ENCODE measurements around the gene FKBP15.
A peak's percentile ranks its signal among the peaks of the same experiment; 100 is the strongest.
"Not testable (repeated sequence)": the region's sequence is repeated elsewhere in the genome, so short reads cannot be mapped to it uniquely, and the experiment has no call there.

Gene FKBP15, protein sequence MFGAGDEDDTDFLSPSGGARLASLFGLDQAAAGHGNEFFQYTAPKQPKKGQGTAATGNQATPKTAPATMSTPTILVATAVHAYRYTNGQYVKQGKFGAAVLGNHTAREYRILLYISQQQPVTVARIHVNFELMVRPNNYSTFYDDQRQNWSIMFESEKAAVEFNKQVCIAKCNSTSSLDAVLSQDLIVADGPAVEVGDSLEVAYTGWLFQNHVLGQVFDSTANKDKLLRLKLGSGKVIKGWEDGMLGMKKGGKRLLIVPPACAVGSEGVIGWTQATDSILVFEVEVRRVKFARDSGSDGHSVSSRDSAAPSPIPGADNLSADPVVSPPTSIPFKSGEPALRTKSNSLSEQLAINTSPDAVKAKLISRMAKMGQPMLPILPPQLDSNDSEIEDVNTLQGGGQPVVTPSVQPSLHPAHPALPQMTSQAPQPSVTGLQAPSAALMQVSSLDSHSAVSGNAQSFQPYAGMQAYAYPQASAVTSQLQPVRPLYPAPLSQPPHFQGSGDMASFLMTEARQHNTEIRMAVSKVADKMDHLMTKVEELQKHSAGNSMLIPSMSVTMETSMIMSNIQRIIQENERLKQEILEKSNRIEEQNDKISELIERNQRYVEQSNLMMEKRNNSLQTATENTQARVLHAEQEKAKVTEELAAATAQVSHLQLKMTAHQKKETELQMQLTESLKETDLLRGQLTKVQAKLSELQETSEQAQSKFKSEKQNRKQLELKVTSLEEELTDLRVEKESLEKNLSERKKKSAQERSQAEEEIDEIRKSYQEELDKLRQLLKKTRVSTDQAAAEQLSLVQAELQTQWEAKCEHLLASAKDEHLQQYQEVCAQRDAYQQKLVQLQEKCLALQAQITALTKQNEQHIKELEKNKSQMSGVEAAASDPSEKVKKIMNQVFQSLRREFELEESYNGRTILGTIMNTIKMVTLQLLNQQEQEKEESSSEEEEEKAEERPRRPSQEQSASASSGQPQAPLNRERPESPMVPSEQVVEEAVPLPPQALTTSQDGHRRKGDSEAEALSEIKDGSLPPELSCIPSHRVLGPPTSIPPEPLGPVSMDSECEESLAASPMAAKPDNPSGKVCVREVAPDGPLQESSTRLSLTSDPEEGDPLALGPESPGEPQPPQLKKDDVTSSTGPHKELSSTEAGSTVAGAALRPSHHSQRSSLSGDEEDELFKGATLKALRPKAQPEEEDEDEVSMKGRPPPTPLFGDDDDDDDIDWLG

DNA sequence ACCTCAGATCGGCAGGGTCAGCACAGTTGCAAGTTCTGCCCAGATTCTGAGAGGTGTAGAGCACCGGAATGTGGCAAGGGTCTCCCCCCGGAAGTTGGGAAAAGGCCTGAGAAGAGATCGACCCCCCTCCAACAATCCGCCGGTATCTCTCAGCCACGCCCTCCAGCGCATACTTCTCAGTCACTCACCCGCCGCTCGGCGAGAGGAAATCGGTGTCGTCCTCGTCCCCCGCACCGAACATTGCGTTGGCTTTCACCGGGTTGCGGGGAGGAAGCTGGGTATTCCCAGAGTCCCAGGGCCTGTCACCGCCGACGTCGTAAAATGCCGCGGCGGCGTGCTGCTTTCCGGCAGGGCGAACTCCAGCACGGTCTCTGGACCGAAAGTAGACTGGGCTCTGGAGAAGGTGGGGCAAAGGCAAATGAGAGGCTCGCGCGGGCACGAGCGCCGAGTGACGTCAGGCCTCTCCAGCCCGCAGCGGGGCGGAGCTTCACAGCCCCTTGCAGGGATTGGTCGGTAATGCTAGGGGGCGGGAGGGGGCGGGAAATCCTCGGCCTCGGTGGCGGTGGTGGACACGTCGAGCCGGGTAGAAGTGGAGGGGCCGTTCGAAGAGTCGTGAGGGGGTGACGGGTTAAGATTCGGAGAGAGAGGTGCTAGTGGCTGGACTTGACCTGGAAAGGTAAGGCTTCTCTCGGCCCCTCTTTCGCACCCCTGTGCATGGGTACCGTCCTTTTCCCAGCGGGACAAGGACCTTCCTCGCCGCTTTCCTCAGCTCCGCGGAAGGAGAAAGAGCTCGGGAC, at the start of gene FKBP15, which contains the start of gene SLC31A1:
TSS of gene FKBP15 (minus strand) at position 275 of the 797 bp plus-strand sequence. CDS start at position 241, 34 bp downstream.
TSS of gene SLC31A1 (plus strand) at position 542 of the 797 bp plus-strand sequence. CDS start 34,605 bp downstream, outside the sequence.
- DNase-seq (ENCODE audit: low spot score): peak; percentile 99

- DNase-seq (ENCODE audit: low spot score): no peak
Measured at GRCh38 chr9:113269871-113270270, 48.8 kb upstream of the FKBP15 start.

- no peak for DNase-seq (ENCODE audit: low spot score)
Measured at GRCh38 chr9:113269355-113269754, 48.3 kb upstream of the FKBP15 start.

DNA sequence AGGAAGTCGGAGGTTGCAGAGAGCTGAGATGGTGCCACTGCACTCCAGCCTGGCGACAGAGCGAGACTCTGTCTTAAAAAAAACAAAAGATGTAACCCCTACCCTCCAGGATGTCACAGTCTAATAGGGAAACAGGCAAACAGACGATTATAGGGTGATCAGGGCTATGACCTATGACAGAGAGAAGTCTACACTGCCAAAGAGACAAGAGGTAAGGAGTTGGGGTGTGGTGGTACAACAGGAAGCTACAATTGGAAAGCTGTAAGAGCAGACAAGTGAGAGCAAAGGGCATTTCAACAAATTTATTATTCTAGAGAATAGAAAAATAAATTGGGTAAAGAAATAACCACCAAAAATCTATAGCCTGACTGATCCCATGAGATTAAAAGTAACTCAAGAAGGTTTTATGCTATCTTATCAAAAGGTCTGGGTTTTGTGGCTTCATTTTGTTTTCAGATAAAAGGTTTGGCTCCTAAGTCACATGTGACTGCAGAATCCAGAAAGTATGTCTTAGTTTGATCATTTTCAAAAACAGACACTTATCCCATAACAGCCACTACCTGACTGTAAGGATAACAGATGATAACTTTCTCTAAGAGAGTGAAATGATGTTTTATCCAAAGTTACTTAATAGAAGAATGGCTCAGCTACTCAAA, 47.0 kb upstream of the FKBP15 start:
- no peak for DNase-seq (ENCODE audit: low spot score)

- DNase-seq (ENCODE audit: low spot score): no peak
Measured at GRCh38 chr9:113266174-113266573, 45.1 kb upstream of the FKBP15 start.

DNA sequence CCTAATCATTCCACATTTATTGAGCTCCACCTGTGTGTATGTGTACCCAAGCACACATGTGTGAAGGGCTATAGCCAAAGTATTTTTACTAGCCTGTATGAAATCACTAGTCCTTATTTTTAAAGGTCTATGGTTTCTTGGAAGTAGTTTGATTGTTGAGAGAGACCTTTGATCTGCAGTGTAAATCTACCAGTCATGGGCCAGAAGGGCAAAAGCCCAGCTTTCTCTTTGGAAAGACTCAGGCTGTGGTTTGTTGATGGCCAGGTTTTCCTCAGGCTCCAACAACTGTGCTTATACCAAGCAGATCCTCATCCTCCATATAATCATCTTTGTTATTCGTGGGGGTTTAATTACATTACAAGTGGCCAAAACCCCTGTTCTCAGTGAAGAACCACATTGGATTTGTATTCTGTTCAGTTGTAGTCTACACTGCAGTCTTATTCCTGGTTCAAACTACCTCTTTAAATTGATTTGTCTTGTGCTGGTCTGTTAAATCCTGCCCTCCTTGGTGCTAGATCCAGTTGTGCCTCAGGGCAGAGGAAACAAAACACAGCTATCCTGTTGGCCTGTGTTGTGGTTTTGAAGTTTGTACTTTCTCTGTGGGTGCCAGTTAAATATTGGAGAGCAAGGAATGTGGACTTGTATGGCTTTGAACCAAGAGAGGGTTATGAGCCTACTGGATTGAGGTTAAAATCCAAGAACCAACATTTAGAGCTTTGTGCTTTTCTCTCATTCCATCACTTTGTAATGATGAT, 41.0 kb upstream of the FKBP15 start:
- no peak for DNase-seq (ENCODE audit: low spot score)

DNA sequence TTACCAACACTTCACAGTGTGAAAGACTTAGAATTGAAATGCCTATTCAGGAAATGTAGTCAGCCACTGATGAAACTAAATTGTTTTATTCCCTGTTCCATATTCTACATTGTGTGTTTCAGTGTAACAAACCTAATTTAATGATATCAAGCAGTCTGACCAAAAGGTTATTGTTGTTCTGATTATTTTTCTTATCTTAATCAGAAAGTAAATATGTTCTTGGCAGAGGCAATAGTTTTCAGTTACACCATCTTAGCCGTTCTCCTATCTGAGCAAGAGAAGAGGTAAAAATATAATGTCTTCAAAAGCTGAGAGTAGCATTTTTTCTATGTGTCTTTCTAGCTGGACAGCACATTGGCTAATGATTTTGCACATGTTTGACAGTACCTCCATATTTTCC, 37.2 kb upstream of the FKBP15 start:
- DNase-seq (ENCODE audit: low spot score): no peak

DNA sequence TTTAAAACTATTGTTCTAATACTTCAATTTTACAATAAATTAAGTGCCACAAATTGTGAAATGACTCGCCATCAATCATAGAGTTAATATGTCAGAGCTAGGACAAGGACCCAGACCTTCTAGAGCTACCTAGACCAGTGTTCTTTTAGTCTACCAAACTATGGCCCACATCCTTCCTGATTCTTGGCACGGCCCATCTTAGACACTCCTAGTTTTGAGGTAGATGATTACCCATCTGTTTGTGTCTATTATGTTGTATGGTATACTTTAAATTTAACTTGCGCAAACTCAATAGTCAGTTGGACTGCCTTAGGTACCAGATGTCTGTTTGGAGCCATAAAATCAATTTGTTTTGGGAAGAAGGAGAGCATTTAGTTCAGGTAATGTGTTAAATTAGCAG, 36.8 kb upstream of the FKBP15 start:
- no peak for DNase-seq (ENCODE audit: low spot score)

DNA sequence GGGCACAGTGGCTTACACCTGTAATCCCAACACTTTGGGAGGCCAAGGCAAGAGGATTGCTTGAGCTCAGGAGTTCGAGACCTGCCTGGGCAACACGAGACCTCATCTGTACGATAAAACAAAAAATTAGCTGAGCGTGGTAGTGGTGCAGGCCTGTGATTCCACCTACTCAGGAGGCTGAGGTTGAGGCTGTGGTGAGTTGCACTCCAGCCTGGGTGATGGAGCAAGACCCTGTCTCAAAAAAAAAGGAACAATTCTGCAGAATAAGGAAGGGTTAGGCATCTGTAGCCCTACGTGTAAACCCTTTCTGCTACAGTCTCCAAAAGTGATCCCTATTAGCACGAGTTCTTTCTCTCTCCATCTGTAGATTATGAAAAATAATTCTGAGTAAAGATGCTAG, 34.4 kb upstream of the FKBP15 start:
- no peak for DNase-seq (ENCODE audit: low spot score)

- no peak for DNase-seq (ENCODE audit: low spot score)
Measured at GRCh38 chr9:113254991-113255390, 33.9 kb upstream of the FKBP15 start.

DNA sequence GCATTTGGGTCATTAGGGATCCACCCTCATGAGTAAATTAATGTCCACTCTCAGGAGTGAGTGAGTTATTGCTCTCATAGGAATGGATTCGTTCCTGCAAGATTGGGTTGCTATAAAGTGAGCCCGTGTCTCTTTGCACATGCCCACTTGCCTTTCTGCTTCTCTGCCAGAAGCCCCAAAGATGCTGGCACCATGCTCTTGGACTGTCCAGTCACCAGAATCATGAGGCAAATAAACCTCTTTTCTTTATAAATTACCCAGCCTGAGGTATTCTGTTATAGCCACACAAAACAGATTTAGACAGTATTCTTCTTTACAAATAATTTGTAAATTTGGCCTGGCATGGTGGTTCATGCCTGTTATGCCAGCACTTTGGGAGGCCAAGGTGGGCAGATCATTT, 29.7 kb upstream of the FKBP15 start:
- no peak for DNase-seq (ENCODE audit: low spot score)

- DNase-seq (ENCODE audit: low spot score): not testable (repeated sequence)
Measured at GRCh38 chr9:113249661-113250060, 28.6 kb upstream of the FKBP15 start.

DNA sequence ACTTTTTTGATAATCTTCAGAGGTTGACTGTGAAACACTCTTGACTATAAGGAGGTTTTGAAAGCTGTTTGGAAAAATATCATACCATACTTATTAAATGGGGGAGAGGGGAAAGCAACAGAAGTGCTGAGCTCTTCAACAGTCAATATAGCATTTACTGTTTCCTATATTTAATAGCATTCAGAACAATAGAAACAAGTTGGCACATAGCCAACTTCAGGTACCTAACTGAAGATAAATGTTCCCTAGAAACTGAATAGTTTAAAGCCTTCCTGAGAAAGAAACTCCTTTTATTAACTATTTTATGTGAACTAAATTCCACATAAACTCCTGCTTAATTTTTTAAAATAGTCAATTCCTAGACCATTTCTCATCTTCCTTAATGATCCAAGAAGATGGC, 26.6 kb upstream of the FKBP15 start:
- DNase-seq (ENCODE audit: low spot score): no peak

DNA sequence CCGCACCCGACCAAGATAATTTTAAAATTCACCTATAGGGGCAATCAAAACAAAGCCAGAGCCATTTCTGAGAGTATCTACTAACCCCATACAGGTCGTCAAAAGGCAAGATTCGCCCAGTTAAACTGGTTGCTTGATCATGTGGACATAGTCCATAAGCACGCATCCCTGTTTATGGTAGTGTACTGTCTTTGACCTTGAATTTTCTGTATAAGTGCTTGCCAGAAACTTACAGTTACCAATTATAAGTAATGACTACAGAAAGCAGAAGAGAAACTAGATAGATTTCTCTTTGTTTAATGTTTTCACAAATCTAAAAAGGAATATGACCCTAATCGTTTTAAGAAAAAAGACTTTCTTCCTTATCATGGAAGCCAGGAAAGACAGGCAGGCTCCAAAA, 25.9 kb upstream of the FKBP15 start:
- no peak for DNase-seq (ENCODE audit: low spot score)

DNA sequence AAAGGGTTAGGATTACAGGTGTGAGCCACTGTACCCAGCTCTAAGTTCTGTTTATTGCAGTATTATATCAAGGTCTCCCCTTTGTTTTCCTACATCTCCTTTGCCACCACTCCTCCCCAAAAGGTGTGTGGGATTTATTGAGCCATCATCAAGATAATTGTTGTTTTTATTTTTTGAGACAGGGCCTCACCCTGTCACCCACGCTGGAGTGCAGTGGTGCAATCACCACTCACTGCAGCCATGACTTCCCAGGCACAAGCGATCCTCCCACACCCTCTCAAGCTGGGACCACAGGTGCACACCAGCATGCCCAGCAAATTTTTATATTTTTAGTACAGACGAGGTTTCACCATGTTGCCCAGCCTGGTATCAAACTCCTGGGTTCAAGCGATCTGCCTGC, 24.8 kb upstream of the FKBP15 start:
- DNase-seq (ENCODE audit: low spot score): no peak

DNA sequence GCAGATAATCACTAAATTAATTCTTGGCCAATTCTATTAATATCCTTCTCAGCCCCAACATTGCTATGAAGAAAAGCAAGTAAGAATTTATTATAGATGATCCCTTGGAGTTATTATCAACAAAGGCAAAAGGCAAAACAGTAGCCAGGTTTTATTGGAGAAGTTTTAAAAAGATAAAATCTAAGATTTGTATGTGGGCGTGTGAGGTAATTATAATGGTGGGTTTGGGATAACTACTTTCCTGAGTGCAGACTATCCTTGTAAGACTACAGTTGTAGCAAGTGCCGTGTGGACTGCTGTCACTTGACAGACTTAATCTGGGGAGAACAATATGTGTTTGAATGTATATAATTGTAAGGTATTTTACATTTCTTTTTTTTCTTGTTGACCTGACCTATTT, 23.5 kb upstream of the FKBP15 start:
- DNase-seq (ENCODE audit: low spot score): no peak

DNA sequence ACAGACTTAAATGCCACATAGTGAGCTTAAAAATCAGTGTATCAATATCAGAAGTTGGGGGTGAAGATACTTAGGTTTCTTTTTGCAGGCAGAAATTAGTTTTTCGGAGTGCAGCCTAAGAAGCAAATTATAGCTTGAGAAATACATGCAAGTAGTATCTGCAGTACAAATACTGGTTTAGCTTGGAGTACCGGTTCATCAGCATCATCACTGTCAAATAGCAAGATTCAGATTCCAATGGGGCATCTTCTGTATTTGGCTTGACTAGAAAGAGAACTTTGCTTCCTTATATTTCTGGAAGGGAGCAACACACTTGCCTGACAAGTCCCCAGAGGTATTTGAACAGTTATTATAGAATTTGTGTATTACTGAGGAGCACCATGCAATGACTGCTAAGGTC, 20.1 kb upstream of the FKBP15 start:
- DNase-seq (ENCODE audit: low spot score): no peak

- no peak for DNase-seq (ENCODE audit: low spot score)
Measured at GRCh38 chr9:113238859-113239232, 17.8 kb upstream of the FKBP15 start.

DNA sequence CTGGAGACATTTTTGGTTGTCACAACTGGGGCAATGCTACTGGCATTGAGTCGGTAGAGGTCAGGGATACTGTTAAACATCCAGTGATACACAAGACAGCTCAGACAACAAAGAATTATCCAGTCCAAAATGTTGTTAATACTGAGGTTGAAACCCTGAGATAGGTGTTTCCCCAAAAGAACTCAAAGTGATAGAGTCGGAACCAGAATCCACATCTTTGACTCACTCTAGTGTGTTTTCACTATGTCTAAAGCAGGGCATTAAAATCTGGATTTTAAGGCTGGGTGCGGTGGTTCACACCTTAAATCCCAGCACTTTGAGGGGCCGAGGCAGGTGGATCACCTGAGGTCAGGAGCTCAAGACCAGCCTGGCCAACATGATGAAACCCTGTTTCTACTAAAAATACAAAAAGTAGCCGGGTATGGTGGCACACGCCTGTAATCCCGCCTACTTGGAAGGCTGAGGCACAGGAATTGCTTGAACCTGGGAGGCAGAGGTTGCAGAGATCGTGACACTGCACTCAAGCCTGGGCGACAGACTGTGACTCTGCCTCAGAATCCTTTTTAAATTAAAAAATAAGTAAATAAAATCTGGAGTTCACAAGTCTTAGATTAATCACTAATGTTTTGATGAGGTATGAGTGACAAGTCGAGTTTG, 17.3 kb upstream of the FKBP15 start:
- no peak for DNase-seq (ENCODE audit: low spot score)

- DNase-seq (ENCODE audit: low spot score): no peak
Measured at GRCh38 chr9:113237026-113237425, 15.9 kb upstream of the FKBP15 start.

All from COLO829 (cell line).